ENCODE results near the gene PIANP.
"Not testable (repeated sequence)": the region's sequence is repeated elsewhere in the genome, so short reads cannot be mapped to it uniquely, and the experiment has no call there.

The PIANP gene

GRCh38 chr12:6700646-6701051 is at the start of gene PIANP:
Gene PIANP, minus strand, starts transcription at chr12:6700815. Its CDS starts 2,754 bp downstream, at chr12:6698061.
- peak in 1 of 2 donors; percentile 10 for DNase-seq (ENCODE audit: low read depth in 2 of 2, low spot score in 1 of 2)

- no peak for DNase-seq (ENCODE audit: low read depth in 2 of 2, low spot score in 1 of 2)
Measured at GRCh38 chr12:6748761-6749160, 48.1 kb upstream of the PIANP start.

- DNase-seq (ENCODE audit: low read depth in 2 of 2, low spot score in 1 of 2) = no peak
Measured at GRCh38 chr12:6747216-6747615, 46.6 kb upstream of the PIANP start.

DNA sequence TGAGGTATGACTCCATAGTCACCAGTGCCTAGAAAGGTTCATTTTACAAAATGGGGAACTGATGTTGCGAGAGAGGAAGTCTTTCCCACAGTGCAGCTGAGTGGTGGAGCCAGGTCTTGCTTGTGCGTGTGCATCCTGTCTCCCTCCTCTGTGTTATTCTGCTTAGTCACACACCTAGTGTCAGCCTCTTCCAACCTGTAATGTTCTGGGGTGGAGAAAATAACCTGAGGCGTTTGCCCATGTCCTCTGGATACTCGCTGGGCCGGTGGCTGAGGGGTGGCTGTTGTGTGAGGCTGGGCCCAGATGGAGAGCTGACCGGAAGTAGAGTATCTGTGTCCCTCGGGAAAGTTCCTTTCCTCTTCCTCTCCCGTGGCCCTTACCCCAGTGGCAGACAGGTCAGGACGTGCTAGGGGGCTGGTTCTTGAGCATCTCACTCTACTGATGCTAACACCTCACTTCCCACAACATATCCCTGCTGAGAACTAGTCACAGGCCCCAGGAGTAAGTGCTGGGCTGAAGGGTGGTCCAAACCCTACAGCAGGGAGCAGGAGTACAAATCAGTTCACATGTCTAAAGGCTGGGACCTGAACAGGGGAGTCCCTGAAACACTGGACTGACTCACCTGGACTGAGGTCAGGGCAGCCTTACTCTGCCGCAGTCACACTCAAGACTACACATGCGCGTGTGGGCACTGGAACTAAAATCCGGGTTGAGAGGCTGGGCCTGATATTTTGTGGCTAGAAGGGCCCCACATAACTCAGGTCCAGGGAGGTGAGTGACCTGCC is 45.3 kb upstream of the PIANP start:
- DNase-seq (ENCODE audit: low read depth in 2 of 2, low spot score in 1 of 2) = no peak

GRCh38 chr12:6743300-6743699 is 42.7 kb upstream of the PIANP start:
- not testable (repeated sequence) for DNase-seq (ENCODE audit: low read depth in 2 of 2, low spot score in 1 of 2)

- no peak for DNase-seq (ENCODE audit: low read depth in 2 of 2, low spot score in 1 of 2)
Measured at GRCh38 chr12:6742834-6743233, 42.2 kb upstream of the PIANP start.

- DNase-seq (ENCODE audit: low read depth in 2 of 2, low spot score in 1 of 2) = not testable (repeated sequence)
Measured at GRCh38 chr12:6742080-6742479, 41.5 kb upstream of the PIANP start.

- no peak for DNase-seq (ENCODE audit: low read depth in 2 of 2, low spot score in 1 of 2)
Measured at GRCh38 chr12:6736754-6737153, 36.1 kb upstream of the PIANP start.

DNA sequence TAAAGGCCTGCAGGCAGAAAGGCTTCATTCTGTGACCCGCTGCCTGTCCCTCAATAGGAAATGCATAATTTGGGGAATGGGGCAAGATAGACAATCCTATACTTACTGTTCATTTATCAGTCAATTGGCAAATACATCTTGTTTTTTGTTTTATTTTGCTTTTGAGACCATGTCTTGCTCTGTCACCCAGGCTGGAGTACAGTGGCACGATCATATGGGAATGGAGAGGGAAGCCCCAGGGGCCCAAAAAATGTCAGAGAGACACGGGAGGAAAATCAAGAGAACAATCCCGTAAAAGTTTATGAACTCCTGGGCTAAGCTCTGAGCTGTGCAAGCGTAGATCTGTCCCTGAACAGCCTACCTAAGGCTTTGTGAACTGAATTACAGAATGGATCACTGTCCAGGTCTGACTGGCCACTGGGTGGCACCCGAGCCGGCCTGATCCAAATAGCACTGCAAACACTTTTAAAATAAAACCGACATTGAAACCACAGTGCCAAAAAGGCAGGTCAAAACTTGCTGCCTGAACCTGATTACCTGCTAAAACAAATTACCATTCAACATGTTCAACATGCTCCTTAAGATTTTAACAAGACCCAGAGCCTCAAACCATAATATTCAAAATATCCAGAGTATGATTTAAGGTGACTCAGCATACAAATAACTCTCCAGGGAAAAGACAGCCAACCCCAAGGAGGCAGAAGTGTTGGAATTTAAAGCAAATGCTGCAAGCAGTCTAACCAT is 35.0 kb upstream of the PIANP start:
- peak in 1 of 2 donors; percentile 12 for DNase-seq (ENCODE audit: low read depth in 2 of 2, low spot score in 1 of 2)

DNA sequence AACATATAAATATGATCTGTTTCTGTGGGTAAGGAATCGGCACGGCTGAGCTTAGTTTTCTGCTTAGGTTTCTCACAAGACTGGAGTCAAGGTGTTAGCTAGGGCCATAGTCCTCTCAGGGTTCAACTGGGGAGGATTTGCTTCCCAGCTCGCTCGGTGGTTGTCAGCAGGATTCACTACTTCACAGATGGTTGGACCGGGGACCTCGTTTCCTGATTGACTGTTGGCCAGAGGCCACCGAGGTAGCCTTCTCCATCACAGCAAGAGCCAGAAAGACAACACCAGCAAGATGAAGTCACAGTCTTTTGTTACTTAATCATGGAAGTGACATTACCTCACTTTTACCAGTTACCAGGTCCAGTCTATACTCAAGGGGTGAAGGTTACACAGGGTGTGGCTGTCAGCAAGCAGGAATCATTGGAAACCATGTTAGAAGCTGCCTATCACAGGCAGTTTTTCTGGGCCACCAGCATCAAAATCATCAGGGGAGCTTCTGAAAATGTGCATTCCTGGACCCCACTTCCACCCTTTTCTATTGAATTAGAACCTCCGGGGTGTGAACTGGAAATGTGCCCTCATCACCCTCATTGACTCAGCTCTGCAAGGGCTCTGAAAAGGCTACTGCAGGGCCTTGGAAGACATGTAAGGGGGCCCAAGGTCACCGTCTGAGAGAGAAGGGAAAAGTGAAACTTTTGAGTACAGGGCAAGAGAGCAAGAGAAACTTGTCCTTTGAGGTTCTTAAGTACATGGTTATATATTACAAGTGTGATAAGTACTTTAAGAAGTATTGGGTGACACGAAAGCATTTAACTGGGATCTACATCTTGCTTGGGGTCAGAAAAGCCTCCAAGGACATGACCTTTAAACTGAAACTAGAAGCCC is 34.1 kb upstream of the PIANP start:
- DNase-seq (ENCODE audit: low read depth in 2 of 2, low spot score in 1 of 2) = no peak

- no peak for DNase-seq (ENCODE audit: low read depth in 2 of 2, low spot score in 1 of 2)
Measured at GRCh38 chr12:6730169-6730568, 29.6 kb upstream of the PIANP start.

DNA sequence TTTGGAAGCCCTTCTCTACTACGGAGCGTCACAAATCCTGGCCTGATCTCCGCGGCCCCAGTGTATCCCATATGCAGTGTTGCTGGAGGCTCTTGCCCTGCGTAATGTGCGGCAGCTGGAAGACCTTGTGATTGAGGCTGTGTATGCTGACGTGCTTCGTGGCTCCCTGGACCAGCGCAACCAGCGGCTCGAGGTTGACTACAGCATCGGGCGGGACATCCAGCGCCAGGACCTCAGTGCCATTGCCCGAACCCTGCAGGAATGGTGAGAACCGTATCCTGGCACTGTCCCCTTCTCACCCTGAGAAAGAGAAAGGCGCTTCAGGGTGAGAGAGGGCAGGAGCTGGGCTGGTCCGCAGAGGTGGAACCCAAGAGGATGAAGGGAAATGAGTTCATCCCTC is 28.6 kb upstream of the PIANP start:
- no peak for DNase-seq (ENCODE audit: low read depth in 2 of 2, low spot score in 1 of 2)

DNA sequence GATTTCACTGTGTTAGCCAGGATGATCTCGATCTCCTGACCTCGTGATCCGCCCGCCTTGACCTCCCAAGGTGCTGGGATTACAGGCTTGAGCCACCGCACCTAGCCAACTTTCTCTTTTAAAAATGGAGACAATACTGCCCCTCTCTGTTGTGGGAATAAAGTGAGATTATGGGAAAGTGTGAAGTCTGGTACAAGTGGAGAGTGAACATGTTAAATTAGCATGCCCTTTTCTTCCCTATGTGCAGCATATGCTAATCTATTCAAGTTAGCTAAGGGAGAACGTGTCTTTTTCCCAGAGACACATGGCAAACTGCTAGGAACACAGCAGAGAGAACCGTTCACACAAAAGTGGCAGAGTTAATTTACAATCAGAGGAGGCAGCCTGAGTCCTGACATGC is 24.7 kb upstream of the PIANP start:
- DNase-seq (ENCODE audit: low read depth in 2 of 2, low spot score in 1 of 2) = no peak

DNA sequence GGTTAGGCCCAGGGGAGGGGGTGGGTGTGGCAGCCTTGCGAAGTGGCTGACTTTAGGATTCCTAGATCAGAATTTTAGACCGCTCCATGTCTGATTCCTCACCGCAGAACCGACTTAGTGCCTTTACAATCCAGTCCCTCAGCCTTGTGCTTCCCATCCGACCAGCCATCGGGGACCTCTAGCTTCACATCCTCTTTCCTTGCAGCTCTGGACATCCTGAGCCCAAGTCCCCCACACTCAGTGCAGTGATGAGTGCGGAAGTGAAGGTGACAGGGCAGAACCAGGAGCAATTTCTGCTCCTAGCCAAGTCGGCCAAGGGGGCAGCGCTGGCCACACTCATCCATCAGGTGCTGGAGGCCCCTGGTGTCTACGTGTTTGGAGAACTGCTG is 23.8 kb upstream of the PIANP start:
- no peak for DNase-seq (ENCODE audit: low read depth in 2 of 2, low spot score in 1 of 2)

DNA sequence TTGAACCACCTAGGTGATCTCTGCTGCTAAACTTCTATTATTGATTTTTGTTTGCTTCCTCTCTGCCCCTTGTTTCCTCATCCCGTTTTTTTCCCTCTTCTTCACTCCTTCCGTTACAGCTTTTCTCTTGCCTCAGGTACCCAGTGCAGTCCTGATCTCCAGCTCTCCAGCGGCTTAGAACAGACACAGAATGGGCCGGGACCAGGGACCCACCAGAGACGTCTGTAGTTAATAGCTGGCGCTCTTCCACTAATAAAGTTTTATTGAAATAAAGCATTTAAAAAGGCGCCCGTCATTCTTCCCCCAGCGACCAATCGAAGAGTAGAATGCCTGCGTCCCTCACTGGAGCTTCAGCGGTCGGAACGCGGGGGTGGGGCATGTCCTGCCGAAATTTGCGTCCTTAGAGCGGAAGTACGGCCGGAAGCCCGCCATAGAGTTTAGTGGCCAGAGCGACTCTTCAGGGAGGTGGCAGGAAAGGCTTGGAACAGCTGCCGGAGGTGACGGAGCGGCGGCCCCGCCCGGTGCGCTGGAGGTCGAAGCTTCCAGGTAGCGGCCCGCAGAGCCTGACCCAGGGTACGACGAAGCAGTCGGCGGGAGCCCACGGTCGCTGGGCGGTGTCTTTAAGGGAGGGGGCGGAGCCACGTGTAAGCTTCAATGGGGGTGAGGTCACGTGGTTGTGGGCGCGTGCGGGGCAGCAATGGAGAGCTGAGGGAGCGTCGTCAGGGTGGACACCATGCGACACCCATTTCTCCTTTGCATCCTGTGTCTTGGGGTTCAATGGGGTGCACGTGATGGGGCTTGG is 23.2 kb upstream of the PIANP start, which contains the start of gene COPS7A:
Gene COPS7A, plus strand, starts transcription at position 440 of the 802 bp plus-strand sequence. CDS start 611 bp downstream, outside the sequence.
- peak; percentile 87 to 91 for DNase-seq (ENCODE audit: low read depth in 2 of 2, low spot score in 1 of 2)

DNA sequence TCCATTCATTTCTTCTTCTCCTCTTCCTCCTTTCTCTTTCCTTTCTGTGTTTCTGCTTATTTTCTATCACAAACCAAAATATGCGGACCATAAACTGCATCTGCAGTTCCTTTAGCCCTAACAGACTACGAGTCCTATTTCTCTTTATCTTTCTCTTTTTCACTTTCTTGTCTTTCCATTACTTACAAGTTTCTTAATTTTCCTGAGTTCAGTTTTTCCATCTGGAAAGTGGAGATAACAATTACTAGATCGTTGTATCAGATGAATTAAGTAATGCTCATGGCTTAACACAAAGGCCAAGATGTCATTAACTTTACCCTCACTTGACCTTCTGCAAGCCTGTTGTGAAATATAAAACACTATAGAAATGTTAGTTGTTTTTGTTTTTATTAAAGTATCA is 22.2 kb upstream of the PIANP start:
- no peak for DNase-seq (ENCODE audit: low read depth in 2 of 2, low spot score in 1 of 2)

DNA sequence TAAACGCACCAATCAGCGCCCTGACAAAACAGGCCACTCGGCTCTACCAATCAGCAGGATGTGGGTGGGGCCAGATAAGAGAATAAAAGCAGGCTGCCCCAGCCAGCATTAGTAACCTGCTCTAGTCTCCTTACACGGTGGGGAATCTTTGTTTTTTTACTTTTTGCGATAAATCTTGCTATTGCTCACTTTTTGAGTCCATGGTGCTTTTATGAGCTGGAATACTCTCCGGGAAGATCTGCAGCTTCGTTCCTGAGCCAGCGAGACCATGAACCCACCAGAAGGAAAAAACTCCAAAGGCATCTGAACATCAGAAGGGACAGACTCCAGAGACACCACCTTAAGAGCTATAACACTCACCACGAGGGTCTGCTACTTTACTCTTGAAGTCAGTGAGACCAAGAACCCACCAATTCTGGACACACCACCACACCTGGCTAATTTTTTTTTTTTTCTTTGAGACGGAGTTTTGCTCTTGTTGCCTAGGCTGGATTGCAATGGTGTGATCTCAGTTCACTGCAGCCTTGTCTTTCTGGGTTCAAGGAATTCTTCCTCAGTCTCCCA is 16.3 kb upstream of the PIANP start:
- no peak for DNase-seq (ENCODE audit: low read depth in 2 of 2, low spot score in 1 of 2)

DNA sequence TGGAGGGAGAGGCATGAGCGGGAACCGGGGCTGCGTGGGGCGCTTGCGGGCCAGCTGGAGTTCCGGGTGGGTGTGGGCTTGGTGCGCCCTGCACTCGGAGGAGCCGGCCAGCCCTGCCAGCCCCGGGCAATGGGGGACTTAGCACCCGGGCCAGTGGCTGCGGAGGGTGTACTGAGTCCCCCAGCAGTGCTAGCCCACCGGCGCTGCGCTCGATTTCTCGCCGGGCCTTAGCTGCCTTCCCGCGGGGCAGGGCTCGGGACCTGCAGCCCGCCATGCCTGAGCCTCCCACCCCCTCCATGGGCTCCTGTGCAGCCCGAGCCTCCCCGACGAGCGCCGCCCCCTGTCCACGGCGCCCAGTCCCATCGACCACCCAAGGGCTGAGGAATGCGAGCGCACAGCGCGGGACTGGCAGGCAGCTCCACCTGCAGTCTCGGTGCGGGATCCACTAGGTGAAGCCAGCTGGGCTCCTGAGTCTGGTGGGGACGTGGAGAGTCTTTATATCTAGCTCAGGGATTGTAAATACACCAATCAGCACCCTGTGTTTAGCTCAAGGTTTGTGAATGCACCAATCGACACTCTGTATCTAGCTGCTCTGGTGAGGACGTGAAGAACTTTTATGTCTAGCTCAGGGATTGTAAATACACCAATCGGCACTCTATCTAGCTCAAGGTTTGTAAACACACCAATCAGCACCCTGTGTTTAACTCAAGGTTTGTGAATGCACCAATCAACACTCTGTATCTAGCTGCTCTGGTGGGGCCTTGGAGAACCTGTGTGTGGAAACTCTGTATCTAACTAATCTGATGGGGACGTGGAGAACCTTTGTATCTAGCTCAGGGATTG is 15.6 kb upstream of the PIANP start:
- not testable (repeated sequence) for DNase-seq (ENCODE audit: low read depth in 2 of 2, low spot score in 1 of 2)

GRCh38 chr12:6708960-6709394 is 8.4 kb upstream of the PIANP start:
- DNase-seq (ENCODE audit: low read depth in 2 of 2, low spot score in 1 of 2) = no peak
